Endothelial cell of umbilical vein (primary cell): ENCODE measurements around the gene KRT10. TPM values are rescaled to one million over a fixed set of nuclear protein-coding genes. Genes with fewer than 3 reads are reported as not detected.

Source experiments
- BruUV-seq: library from RNA; stranded (reverse); fragments of 400-500 nt; replicated peaks from 2 replicates; lab custom pipeline; 2021; lab: Mats Ljungman, UMichigan
- CTCF ChIA-PET: fragments of 300-600, 350-600 bp; sonication (Branson Sonifier 250); formaldehyde crosslinking; loops from one replicate; lab custom pipeline; 2021; ENCODE audit warnings: antibody characterized with exemption, inconsistent platforms; lab: Charles Lee
- POLR2A ChIA-PET: fragments of 300-600, 350-600 bp; sonication (Branson Sonifier 250); formaldehyde crosslinking; loops from one replicate; lab custom pipeline; 2021; ENCODE audit warnings: antibody characterized with exemption, inconsistent platforms; lab: Charles Lee
- DNase-seq: peaks from one replicate; pipeline ENCODE4 v3.0.0-alpha.2; 2011; ENCODE audit warnings: low read depth, low spot score
- FAIRE-seq: peaks from 2 replicates; lab custom pipeline; 2011; peaks lifted over from hg19 to GRCh38; lab: Jason Lieb, UNC
- H2AFZ ChIP-seq: 2 replicates; pipeline ENCODE4 v1.6.0; 2012; ENCODE audit warnings: low read depth, low read length, control low read depth, inconsistent platforms
- H3K27ac ChIP-seq: 2 replicates; pipeline ENCODE4 v1.5.1; 2011; ENCODE audit warnings: low read depth, mild to moderate bottlenecking, control low read depth, low read length, moderate library complexity; ENCODE audit not compliant: insufficient read depth
- H3K27me3 ChIP-seq, 2 experiments: 2 replicates each; pipeline versions ENCODE4 v1.6.0 to v1.6.1; 2011; ENCODE audit warnings: low read length in 2 of 2, mixed read lengths in 1 of 2; ENCODE audit not compliant: control insufficient read depth in 2 of 2, insufficient read depth in 2 of 2
- H3K36me3 ChIP-seq, 2 experiments: 2 replicates in 1 of 2; 3 replicates in 1 of 2; pipeline ENCODE4 v1.5.1; 2011; ENCODE audit warnings: low read length in 2 of 2, mild to moderate bottlenecking in 1 of 2, moderate library complexity in 1 of 2; ENCODE audit not compliant: control insufficient read depth in 2 of 2, insufficient read depth in 2 of 2; ENCODE audit errors: extremely low read depth in 1 of 2
- H3K4me1 ChIP-seq: 3 replicates; pipeline ENCODE4 v1.5.1; 2011; ENCODE audit warnings: mild to moderate bottlenecking, low read length; ENCODE audit not compliant: control insufficient read depth, insufficient read depth; ENCODE audit errors: extremely low read depth
- H3K4me2 ChIP-seq: 2 replicates; pipeline ENCODE4 v1.6.1; 2011; ENCODE audit warnings: low read length, control low read depth, mixed read lengths; ENCODE audit not compliant: insufficient read depth
- H3K4me3 ChIP-seq, 3 experiments: fragments of 200-600 bp in 1 of 3; sonication (generic), shearing (Covaris generic) in 1 of 3; replicated peaks in 1 of 3; 2 replicates each; pipeline ENCODE4 v1.5.1; 2011 to 2016; ENCODE audit warnings: control low read depth in 3 of 3, low read length in 3 of 3, mild to moderate bottlenecking in 2 of 3, inconsistent platforms in 1 of 3, low read depth in 1 of 3, moderate library complexity in 1 of 3; ENCODE audit not compliant: insufficient read depth in 1 of 3
- H3K79me2 ChIP-seq: 2 replicates; pipeline ENCODE4 v1.6.0; 2012; ENCODE audit warnings: low read length, inconsistent platforms; ENCODE audit not compliant: control insufficient read depth, insufficient read depth
- H3K9ac ChIP-seq: replicated peaks from 2 replicates; pipeline ENCODE3; 2011; ENCODE audit warnings: low read length, control low read depth; ENCODE audit not compliant: insufficient read depth; ENCODE audit errors: extremely low read depth
- H3K9me1 ChIP-seq: replicated peaks from 3 replicates; pipeline ENCODE4 v1.6.0; 2011; ENCODE audit warnings: mild to moderate bottlenecking, low read length; ENCODE audit not compliant: control insufficient read depth, insufficient read depth; ENCODE audit errors: extremely low read depth
- H3K9me3 ChIP-seq: replicated peaks from 2 replicates; pipeline ENCODE4 v1.5.1; 2012; ENCODE audit warnings: low read length, inconsistent platforms; ENCODE audit not compliant: control insufficient read depth, insufficient read depth
- H4K20me1 ChIP-seq: replicated peaks from 2 replicates; pipeline ENCODE3; 2011; ENCODE audit warnings: mild to moderate bottlenecking, low read length; ENCODE audit not compliant: control insufficient read depth, insufficient read depth; ENCODE audit errors: extremely low read depth
- EZH2 ChIP-seq: IDR thresholded peaks from 2 replicates; pipeline ENCODE4 v1.6.1; 2012; ENCODE audit warnings: borderline replicate concordance, low read depth, mild to moderate bottlenecking, moderate library complexity, low read length, inconsistent platforms; ENCODE audit not compliant: severe bottlenecking
- FOS ChIP-seq: IDR thresholded peaks from 2 replicates; pipeline ENCODE4 v1.6.1; 2011; ENCODE audit warnings: mild to moderate bottlenecking, low read length, moderate library complexity, borderline replicate concordance; ENCODE audit not compliant: insufficient read depth
- GATA2 ChIP-seq: IDR thresholded peaks from 2 replicates; pipeline ENCODE4 v1.7.0; 2011; ENCODE audit warnings: low read depth, mild to moderate bottlenecking, moderate library complexity, mixed read lengths, low read length; ENCODE audit not compliant: insufficient read length, insufficient read depth
- JUN ChIP-seq: IDR thresholded peaks from 2 replicates; pipeline ENCODE4 v1.6.1; 2011; ENCODE audit warnings: borderline replicate concordance, low read depth; ENCODE audit not compliant: insufficient read length, insufficient read depth
- MAX ChIP-seq: IDR thresholded peaks from 2 replicates; pipeline ENCODE4 v1.6.1; 2011; ENCODE audit not compliant: insufficient read depth, insufficient read length
- MYC ChIP-seq: IDR thresholded peaks from one replicate; pipeline ENCODE4 v1.6.1; 2011; ENCODE audit warnings: mild to moderate bottlenecking, low read depth, low read length
- POLR2A ChIP-seq: IDR thresholded peaks from 2 replicates; pipeline ENCODE4 v1.6.1; 2012; ENCODE audit warnings: low read depth, mild to moderate bottlenecking, control low read depth, low read length
- POLR2AphosphoS5 ChIP-seq: IDR thresholded peaks from 2 replicates; pipeline ENCODE4 v1.6.1; 2012; ENCODE audit warnings: low read depth, mild to moderate bottlenecking, control low read depth, low read length, moderate library complexity; ENCODE audit not compliant: insufficient read depth
- dilution Hi-C: fragments of 300-500 bp; cut with MboI; formaldehyde crosslinking; loops from one replicate; pipeline ENCODE4 v1.15.0; 2019; ENCODE audit warnings: low sequenced_read_pairs; ENCODE audit not compliant: extremely low pct_ligation_motif_present
- intact Hi-C: fragments of 100-400 bp; cut with micrococcal nuclease; formaldehyde crosslinking; loops from one replicate; pipeline ENCODE4 v1.10.0; 2022
- polyA plus RNA-seq, 4 experiments: library from polyadenylated mRNA; depleted of rRNA in 3 of 4; stranded (reverse) in 3 of 4; unstranded in 1 of 4; fragments of >200 nt; gene quantifications; 2 replicates each; pipeline versions ENCODE4 v1.2.1 to v1.2.3, GENCODE V29; 2011 to 2012; ENCODE audit warnings: missing spikeins in 1 of 4
- total RNA-seq: library from RNA; stranded (reverse); gene quantifications from 2 replicates; pipeline ENCODE4 v1.2.3, GENCODE V29; 2021
- TF ChIP-seq, protein P1 (sequence below), 2 donors: IDR thresholded peaks; 1 replicate in 1 of 2; 2 replicates in 1 of 2; pipeline ENCODE4 v1.5.1; 2011; ENCODE audit warnings: low read length in 2 of 2, mild to moderate bottlenecking in 2 of 2, moderate library complexity in 2 of 2, control low read depth in 1 of 2, inconsistent platforms in 1 of 2, low read depth in 1 of 2; ENCODE audit not compliant: insufficient read depth in 1 of 2; ENCODE audit errors: extremely low read depth in 1 of 2

Gene KRT10
- total and polyA plus RNA-seq, 2 donors (not counting 3 experiments of a cell fraction or from before 2014, with no cell fraction given) = 5.1 to 55.6 TPM

DNA sequence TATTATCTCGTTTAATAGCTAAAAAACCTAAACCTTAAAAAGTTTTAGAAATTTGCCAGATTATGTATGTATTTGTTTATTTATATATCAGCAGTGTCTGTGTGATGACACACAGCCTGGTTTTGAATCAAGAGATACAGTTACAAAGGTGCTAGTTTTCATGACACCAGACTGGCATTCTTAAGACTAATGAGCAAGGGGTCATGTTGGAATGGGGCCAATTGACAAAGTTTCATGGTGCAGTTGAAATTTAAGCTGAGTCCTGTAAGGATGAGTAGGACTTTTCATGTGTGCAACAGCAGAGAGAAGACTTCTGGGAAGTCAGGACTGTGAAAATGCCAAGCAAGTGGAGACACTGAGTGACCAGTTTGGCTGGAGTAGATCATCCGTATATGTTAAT is 3.2 kb upstream of the KRT10 start:
- no peak overlapping the region for H3K27ac ChIP-seq
- no peaks in the 10 kb centered on the region for H3K9me1 ChIP-seq
- H4K20me1 ChIP-seq = no peaks in the 10 kb centered on the region
- H3K4me2 ChIP-seq = no peak overlapping the region
- H3K4me1 ChIP-seq = no peaks in the 10 kb centered on the region
- H3K4me3 ChIP-seq = no peak overlapping the region
- FAIRE-seq = no peak
- H2AFZ ChIP-seq = no peak overlapping the region
- dilution Hi-C loops (no loop called here), intact Hi-C loops (no loop called here)
- H3K27me3 ChIP-seq = no peaks in the 10 kb centered on the region
- BruUV-seq = no TSS peak
- no peak for DNase-seq
- ChIA-PET CTCF (no interaction called here), POLR2A (no interaction called here)
- no peak overlapping the region for H3K9ac ChIP-seq
- no peaks in the 10 kb centered on the region for H3K9me3 ChIP-seq
- TF ChIP-seq POLR2A (no peak), MYC (no peak), JUN (no peak), POLR2AphosphoS5 (no peak), GATA2 (no peak), MAX (no peak), FOS (no peak), EZH2 (no peak)
- TF ChIP-seq, protein P1, sequence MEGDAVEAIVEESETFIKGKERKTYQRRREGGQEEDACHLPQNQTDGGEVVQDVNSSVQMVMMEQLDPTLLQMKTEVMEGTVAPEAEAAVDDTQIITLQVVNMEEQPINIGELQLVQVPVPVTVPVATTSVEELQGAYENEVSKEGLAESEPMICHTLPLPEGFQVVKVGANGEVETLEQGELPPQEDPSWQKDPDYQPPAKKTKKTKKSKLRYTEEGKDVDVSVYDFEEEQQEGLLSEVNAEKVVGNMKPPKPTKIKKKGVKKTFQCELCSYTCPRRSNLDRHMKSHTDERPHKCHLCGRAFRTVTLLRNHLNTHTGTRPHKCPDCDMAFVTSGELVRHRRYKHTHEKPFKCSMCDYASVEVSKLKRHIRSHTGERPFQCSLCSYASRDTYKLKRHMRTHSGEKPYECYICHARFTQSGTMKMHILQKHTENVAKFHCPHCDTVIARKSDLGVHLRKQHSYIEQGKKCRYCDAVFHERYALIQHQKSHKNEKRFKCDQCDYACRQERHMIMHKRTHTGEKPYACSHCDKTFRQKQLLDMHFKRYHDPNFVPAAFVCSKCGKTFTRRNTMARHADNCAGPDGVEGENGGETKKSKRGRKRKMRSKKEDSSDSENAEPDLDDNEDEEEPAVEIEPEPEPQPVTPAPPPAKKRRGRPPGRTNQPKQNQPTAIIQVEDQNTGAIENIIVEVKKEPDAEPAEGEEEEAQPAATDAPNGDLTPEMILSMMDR (IDR thresholded peaks at IDR 0.05; ENCODE audit: extremely low read depth in 1 of 2, insufficient read depth in 1 of 2, low read depth in 1 of 2, low read length in 2 of 2) = no peak
- no peaks in the 10 kb centered on the region for H3K79me2 ChIP-seq
- H3K36me3 ChIP-seq = no peaks in the 10 kb centered on the region
